DMS153 (cell line): ENCODE results near the gene OR1F1.

Experiments
- DNase-seq: peaks from one replicate; lab custom pipeline; 2025; lab: John Stamatoyannopoulos, UW

OR1F1 gene

GRCh38 chr16:3249020-3249419 lies 61.0 kb downstream of the OR1F1 start:
- no peak for DNase-seq

GRCh38 chr16:3249451-3249850 lies 61.4 kb downstream of the OR1F1 start:
- no peak for DNase-seq

GRCh38 chr16:3252967-3253366 lies 65.0 kb downstream of the OR1F1 start:
- no peak for DNase-seq

- no peak for DNase-seq
These were observed 66.3 kb downstream of the OR1F1 start for GRCh38 chr16:3254309-3254708.
